GM12878 (cell line): ENCODE data around the gene CNPY2. TPM values are rescaled to one million over a fixed set of nuclear protein-coding genes. Genes with fewer than 3 reads are reported as not detected.

Source experiments
- ASH2L ChIP-seq: fragments of 300-600, 200-600 bp; sonication (generic); IDR thresholded peaks from 2 replicates; pipeline ENCODE4 v1.6.1; 2017; ENCODE audit warnings: low read depth, mild to moderate bottlenecking, borderline replicate concordance
- ATF7 ChIP-seq: fragments of 450-650 bp; IDR thresholded peaks from 2 replicates; pipeline ENCODE4 v1.6.1; 2016; ENCODE audit warnings: low read depth, mild to moderate bottlenecking
- BRCA1 ChIP-seq: IDR thresholded peaks from 2 replicates; pipeline ENCODE4 v1.6.1; 2011; ENCODE audit warnings: low read depth, low read length, improper control_type of control experiment
- CHD4 ChIP-seq: fragments of 200-600 bp; sonication (generic); IDR thresholded peaks from 2 replicates; pipeline ENCODE4 v1.6.1; 2016; ENCODE audit warnings: mild to moderate bottlenecking
- FOS ChIP-seq: IDR thresholded peaks from 3 replicates; pipeline ENCODE4 v1.6.1; 2011; ENCODE audit warnings: borderline replicate concordance; ENCODE audit not compliant: insufficient read length; ENCODE audit errors: extremely low read depth
- FOXK2 ChIP-seq: fragments of 450-650 bp; IDR thresholded peaks from 2 replicates; pipeline ENCODE4 v1.6.1; 2017; ENCODE audit warnings: mild to moderate bottlenecking, moderate library complexity
- HCFC1 ChIP-seq: fragments of 150-350 bp; IDR thresholded peaks from 2 replicates; pipeline ENCODE4 v1.6.1; 2014; ENCODE audit warnings: low read length
- IKZF2 ChIP-seq, 2 experiments: fragments of 450-650 bp; IDR thresholded peaks; 2 replicates each; pipeline ENCODE4 v1.6.1; 2017; ENCODE audit warnings: mild to moderate bottlenecking in 2 of 2, moderate library complexity in 2 of 2
- KAT2A ChIP-seq: conservative IDR thresholded peaks from 2 replicates; pipeline ENCODE4 v1.6.1; 2011; ENCODE audit warnings: low read depth, low read length; ENCODE audit not compliant: control insufficient read depth
- MXI1 ChIP-seq: fragments of 150-350 bp; IDR thresholded peaks from 2 replicates; pipeline ENCODE4 v1.6.1; 2011; ENCODE audit warnings: low read depth, mild to moderate bottlenecking, inconsistent platforms, low read length, improper control_type of control experiment
- NBN ChIP-seq: fragments of 450-650 bp; IDR thresholded peaks from 2 replicates; pipeline ENCODE4 v1.6.1; 2016
- RAD21 ChIP-seq: IDR thresholded peaks from 2 replicates; pipeline ENCODE4 v1.6.1; 2011; ENCODE audit warnings: mild to moderate bottlenecking, low read depth, low read length, moderate library complexity; ENCODE audit not compliant: insufficient read depth
- RB1 ChIP-seq: fragments of 450-650 bp; formaldehyde crosslinking; IDR thresholded peaks from 2 replicates; pipeline ENCODE4 v1.6.1; 2017; ENCODE audit warnings: mild to moderate bottlenecking, borderline replicate concordance
- STAT3 ChIP-seq: IDR thresholded peaks from 2 replicates; pipeline ENCODE4 v1.6.1; 2011; ENCODE audit warnings: low read depth, low read length, improper control_type of control experiment
- polyA plus RNA-seq, 11 experiments: library from polyadenylated mRNA; depleted of rRNA in 4 of 11; unstranded in 6 of 11; stranded (reverse) in 5 of 11; fragments of >200 nt; fragmentation: Nextera tagmentation in 4 of 11; fragmentation: Illumina TruSeq in 1 of 11; extraction: Ambion mirVana in 4 of 11; extraction: Trizol in 1 of 11; gene quantifications; 1 replicate in 1 of 11; 2 replicates in 10 of 11; pipeline versions ENCODE4 v1.2.1 to v1.2.3, GENCODE V29; 2011 to 2016; ENCODE audit warnings: inconsistent platforms in 2 of 11, missing spikeins in 2 of 11, low read depth in 1 of 11
- total RNA-seq, 4 experiments: library from RNA; depleted of rRNA in 3 of 4; stranded (reverse); fragments of >200 nt in 3 of 4; fragmentation: Illumina TruSeq in 1 of 4; extraction: Trizol in 1 of 4; gene quantifications; 2 replicates each; pipeline versions ENCODE4 v1.2.1 to v1.2.3, GENCODE V29; 2013 to 2021
- TF ChIP-seq, protein P1 (sequence below): IDR thresholded peaks from 2 replicates; pipeline ENCODE4 v1.6.1; 2012; ENCODE audit warnings: low read depth, low read length, improper control_type of control experiment
- TF ChIP-seq, protein P2 (sequence below): fragments of 450-650 bp; IDR thresholded peaks from 2 replicates; pipeline ENCODE4 v1.6.1; 2017; ENCODE audit warnings: mild to moderate bottlenecking, moderate library complexity
- TF ChIP-seq, protein P3 (sequence below): IDR thresholded peaks from 2 replicates; pipeline ENCODE4 v1.6.1; 2012; ENCODE audit warnings: low read length, inconsistent platforms
- TF ChIP-seq, protein P4 (sequence below): fragments of 450-650 bp; IDR thresholded peaks from 2 replicates; pipeline ENCODE4 v1.6.1; 2014; ENCODE audit warnings: mild to moderate bottlenecking
- TF ChIP-seq, protein P5 (sequence below): fragments of 450-650 bp; IDR thresholded peaks from 2 replicates; pipeline ENCODE4 v1.6.1; 2016; ENCODE audit warnings: mild to moderate bottlenecking, moderate library complexity, borderline replicate concordance

CNPY2 gene
- total and polyA plus RNA-seq, 10 of the 15 experiments (the other 5 are each of a cell fraction or from before 2014, with no cell fraction given) = 25.0 to 276 (median 87.8) TPM

DNA sequence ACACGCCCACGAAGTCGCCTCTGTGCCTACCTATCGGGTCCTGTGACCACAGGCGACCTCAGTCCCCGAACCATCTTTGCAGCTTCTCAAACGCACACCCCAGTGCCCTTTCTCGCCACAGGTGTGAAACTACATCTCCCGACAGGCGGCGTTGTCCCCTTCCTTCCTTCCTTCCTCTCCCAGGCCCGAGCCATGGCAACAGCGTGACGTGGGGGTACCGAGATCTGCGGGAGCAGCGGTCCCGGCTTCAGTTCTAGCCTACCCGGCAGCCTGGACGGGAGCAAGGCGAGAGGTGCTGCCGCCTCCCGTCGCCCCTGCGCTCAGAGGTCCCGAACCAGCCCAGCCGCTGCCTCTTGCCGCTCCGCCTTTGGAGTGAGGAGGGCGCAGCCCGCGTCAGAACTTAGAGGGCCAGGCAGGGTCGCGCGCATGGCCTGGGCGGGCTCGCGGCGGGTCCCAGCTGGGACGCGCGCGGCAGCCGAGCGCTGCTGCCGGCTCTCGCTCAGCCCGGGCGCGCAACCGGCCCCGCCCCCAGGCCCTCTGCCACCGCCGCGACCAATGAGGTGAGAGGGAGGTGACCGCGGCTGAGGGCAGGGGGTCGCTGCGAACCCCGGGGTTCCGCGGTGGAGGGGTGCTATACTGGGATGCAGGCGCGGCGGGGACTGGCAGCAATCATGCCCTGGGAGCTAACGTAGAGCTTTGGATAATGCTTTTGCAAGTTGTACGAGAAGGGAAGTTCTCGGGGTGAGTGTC, 48.9 kb downstream of the CNPY2 start, which contains the start of gene COQ10A (continued):
- TF ChIP-seq NBN (peak; percentile 64; the same call in 1 of the 2 replicates), FOXK2 (no peak), MXI1 (peak; percentile 83), BRCA1 (no peak), ATF7 (no peak), FOS (no peak), STAT3 (no peak), HCFC1 (peak; percentile 81), RB1 (peak; percentile 67; the same call in 1 of the 2 replicates), ASH2L (no peak), CHD4 (no peak), RAD21 (peak; percentile 24; the same call in 1 of the 2 replicates), IKZF2 (IDR thresholded peaks at IDR 0.05) (peak; percentile 28 to 54; a peak in 2 of 4 replicates), KAT2A (no peak)
- TF ChIP-seq, protein P1, sequence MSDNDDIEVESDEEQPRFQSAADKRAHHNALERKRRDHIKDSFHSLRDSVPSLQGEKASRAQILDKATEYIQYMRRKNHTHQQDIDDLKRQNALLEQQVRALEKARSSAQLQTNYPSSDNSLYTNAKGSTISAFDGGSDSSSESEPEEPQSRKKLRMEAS = no peak
- TF ChIP-seq, protein P2, sequence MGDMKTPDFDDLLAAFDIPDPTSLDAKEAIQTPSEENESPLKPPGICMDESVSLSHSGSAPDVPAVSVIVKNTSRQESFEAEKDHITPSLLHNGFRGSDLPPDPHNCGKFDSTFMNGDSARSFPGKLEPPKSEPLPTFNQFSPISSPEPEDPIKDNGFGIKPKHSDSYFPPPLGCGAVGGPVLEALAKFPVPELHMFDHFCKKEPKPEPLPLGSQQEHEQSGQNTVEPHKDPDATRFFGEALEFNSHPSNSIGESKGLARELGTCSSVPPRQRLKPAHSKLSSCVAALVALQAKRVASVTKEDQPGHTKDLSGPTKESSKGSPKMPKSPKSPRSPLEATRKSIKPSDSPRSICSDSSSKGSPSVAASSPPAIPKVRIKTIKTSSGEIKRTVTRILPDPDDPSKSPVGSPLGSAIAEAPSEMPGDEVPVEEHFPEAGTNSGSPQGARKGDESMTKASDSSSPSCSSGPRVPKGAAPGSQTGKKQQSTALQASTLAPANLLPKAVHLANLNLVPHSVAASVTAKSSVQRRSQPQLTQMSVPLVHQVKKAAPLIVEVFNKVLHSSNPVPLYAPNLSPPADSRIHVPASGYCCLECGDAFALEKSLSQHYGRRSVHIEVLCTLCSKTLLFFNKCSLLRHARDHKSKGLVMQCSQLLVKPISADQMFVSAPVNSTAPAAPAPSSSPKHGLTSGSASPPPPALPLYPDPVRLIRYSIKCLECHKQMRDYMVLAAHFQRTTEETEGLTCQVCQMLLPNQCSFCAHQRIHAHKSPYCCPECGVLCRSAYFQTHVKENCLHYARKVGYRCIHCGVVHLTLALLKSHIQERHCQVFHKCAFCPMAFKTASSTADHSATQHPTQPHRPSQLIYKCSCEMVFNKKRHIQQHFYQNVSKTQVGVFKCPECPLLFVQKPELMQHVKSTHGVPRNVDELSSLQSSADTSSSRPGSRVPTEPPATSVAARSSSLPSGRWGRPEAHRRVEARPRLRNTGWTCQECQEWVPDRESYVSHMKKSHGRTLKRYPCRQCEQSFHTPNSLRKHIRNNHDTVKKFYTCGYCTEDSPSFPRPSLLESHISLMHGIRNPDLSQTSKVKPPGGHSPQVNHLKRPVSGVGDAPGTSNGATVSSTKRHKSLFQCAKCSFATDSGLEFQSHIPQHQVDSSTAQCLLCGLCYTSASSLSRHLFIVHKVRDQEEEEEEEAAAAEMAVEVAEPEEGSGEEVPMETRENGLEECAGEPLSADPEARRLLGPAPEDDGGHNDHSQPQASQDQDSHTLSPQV = no peak
- TF ChIP-seq, protein P3, sequence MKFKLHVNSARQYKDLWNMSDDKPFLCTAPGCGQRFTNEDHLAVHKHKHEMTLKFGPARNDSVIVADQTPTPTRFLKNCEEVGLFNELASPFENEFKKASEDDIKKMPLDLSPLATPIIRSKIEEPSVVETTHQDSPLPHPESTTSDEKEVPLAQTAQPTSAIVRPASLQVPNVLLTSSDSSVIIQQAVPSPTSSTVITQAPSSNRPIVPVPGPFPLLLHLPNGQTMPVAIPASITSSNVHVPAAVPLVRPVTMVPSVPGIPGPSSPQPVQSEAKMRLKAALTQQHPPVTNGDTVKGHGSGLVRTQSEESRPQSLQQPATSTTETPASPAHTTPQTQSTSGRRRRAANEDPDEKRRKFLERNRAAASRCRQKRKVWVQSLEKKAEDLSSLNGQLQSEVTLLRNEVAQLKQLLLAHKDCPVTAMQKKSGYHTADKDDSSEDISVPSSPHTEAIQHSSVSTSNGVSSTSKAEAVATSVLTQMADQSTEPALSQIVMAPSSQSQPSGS = no peak
- TF ChIP-seq, protein P4, sequence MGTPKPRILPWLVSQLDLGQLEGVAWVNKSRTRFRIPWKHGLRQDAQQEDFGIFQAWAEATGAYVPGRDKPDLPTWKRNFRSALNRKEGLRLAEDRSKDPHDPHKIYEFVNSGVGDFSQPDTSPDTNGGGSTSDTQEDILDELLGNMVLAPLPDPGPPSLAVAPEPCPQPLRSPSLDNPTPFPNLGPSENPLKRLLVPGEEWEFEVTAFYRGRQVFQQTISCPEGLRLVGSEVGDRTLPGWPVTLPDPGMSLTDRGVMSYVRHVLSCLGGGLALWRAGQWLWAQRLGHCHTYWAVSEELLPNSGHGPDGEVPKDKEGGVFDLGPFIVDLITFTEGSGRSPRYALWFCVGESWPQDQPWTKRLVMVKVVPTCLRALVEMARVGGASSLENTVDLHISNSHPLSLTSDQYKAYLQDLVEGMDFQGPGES = no peak; the same call in 1 of the 2 replicates
- TF ChIP-seq, protein P5, sequence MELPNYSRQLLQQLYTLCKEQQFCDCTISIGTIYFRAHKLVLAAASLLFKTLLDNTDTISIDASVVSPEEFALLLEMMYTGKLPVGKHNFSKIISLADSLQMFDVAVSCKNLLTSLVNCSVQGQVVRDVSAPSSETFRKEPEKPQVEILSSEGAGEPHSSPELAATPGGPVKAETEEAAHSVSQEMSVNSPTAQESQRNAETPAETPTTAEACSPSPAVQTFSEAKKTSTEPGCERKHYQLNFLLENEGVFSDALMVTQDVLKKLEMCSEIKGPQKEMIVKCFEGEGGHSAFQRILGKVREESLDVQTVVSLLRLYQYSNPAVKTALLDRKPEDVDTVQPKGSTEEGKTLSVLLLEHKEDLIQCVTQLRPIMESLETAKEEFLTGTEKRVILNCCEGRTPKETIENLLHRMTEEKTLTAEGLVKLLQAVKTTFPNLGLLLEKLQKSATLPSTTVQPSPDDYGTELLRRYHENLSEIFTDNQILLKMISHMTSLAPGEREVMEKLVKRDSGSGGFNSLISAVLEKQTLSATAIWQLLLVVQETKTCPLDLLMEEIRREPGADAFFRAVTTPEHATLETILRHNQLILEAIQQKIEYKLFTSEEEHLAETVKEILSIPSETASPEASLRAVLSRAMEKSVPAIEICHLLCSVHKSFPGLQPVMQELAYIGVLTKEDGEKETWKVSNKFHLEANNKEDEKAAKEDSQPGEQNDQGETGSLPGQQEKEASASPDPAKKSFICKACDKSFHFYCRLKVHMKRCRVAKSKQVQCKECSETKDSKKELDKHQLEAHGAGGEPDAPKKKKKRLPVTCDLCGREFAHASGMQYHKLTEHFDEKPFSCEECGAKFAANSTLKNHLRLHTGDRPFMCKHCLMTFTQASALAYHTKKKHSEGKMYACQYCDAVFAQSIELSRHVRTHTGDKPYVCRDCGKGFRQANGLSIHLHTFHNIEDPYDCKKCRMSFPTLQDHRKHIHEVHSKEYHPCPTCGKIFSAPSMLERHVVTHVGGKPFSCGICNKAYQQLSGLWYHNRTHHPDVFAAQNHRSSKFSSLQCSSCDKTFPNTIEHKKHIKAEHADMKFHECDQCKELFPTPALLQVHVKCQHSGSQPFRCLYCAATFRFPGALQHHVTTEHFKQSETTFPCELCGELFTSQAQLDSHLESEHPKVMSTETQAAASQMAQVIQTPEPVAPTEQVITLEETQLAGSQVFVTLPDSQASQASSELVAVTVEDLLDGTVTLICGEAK = peak; percentile 82
